GM21447 (cell line): Measurements from ENCODE around the gene MAD1L1.
"Not testable (repeated sequence)": the region's sequence is repeated elsewhere in the genome, so short reads cannot be mapped to it uniquely, and the experiment has no call there.

ENCODE experiments used
- ATAC-seq: cut with Tn5 transposase; IDR thresholded peaks from one replicate; pipeline ENCODE4 v1.9.1; 2021; ENCODE audit not compliant: unreplicated experiment

Gene MAD1L1

GRCh38 chr7:1831471-1831870, 401.3 kb downstream of the MAD1L1 start:
- ATAC-seq: not testable (repeated sequence)

GRCh38 chr7:1829668-1830067, 403.1 kb downstream of the MAD1L1 start:
- ATAC-seq: not testable (repeated sequence)

GRCh38 chr7:1829111-1829510, 403.6 kb downstream of the MAD1L1 start:
- no peak for ATAC-seq

- not testable (repeated sequence) for ATAC-seq
These were observed 404.6 kb downstream of the MAD1L1 start for GRCh38 chr7:1828170-1828569.

- ATAC-seq: not testable (repeated sequence)
These were observed 405.2 kb downstream of the MAD1L1 start for GRCh38 chr7:1827521-1827981.

- ATAC-seq: not testable (repeated sequence)
These were observed 405.8 kb downstream of the MAD1L1 start for GRCh38 chr7:1826931-1827330.

GRCh38 chr7:1825897-1826741, 406.6 kb downstream of the MAD1L1 start:
- no peak for ATAC-seq

GRCh38 chr7:1825647-1825896, 407.2 kb downstream of the MAD1L1 start:
- ATAC-seq: not testable (repeated sequence)

GRCh38 chr7:1824882-1825646, 407.7 kb downstream of the MAD1L1 start:
- ATAC-seq: not testable (repeated sequence)

- not testable (repeated sequence) for ATAC-seq
These were observed 408.4 kb downstream of the MAD1L1 start for GRCh38 chr7:1824151-1824881.

GRCh38 chr7:1823376-1824150, 409.2 kb downstream of the MAD1L1 start:
- ATAC-seq: no peak

- no peak for ATAC-seq
These were observed 413.4 kb downstream of the MAD1L1 start for GRCh38 chr7:1819259-1819841.

- no peak for ATAC-seq
These were observed 414.0 kb downstream of the MAD1L1 start for GRCh38 chr7:1818575-1819258.

- no peak for ATAC-seq
These were observed 415.6 kb downstream of the MAD1L1 start for GRCh38 chr7:1817061-1817712.

- not testable (repeated sequence) for ATAC-seq
These were observed 416.3 kb downstream of the MAD1L1 start for GRCh38 chr7:1816451-1816850.

- not testable (repeated sequence) for ATAC-seq
These were observed 417.0 kb downstream of the MAD1L1 start for GRCh38 chr7:1815551-1816281.

GRCh38 chr7:1815051-1815481, 417.7 kb downstream of the MAD1L1 start:
- ATAC-seq: no peak

GRCh38 chr7:1814089-1814811, 418.5 kb downstream of the MAD1L1 start:
- ATAC-seq: no peak
